ENCODE measurements around the gene KLRK1.
"Not testable (repeated sequence)": the region's sequence is repeated elsewhere in the genome, so short reads cannot be mapped to it uniquely, and the experiment has no call there.

Gene KLRK1

DNA sequence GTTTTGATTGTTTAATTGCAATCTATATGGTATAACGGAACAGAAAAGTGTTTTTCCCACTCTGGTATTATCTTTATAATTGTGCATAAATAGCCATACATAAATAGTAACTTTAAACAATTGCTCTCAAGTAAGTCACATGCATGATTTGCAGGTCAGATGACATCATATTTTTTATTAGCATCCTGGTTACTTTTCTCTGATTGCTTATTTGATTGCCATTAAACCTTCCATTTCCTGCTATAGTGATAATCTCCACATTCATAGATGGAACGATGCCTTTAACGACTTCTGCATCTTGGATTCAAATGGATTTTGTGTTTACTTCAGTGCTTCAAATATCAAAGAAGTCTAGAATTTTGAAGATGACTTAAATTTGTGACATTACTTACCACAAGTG is 3.5 kb upstream of the KLRK1 start:
- H3K27me3 ChIP-seq: no peaks in the 10 kb centered on the region
- H3K4me2 ChIP-seq: peak overlapping the region in 4 of 11 experiments; percentile 67 to 79 (median 70); a peak in 7 of 22 replicates
- H3K4me1 ChIP-seq: peaks cover 54 to 95% (median 79%) of the 10 kb centered on the region in 10 experiments
- no peaks in the 10 kb centered on the region for H4K20me1 ChIP-seq
- H3K9ac ChIP-seq: no peak overlapping the region
- no peak overlapping the region for H3K4me3 ChIP-seq
- H3K9me3 ChIP-seq (replicated peaks in 1 of 11): no peaks in the 10 kb centered on the region
- TF ChIP-seq Cebpa-rat (IDR thresholded peaks at IDR 0.05): no peak
- H3K36me3 ChIP-seq: no peaks in the 10 kb centered on the region
- no peak overlapping the region for H3K27ac ChIP-seq

DNA sequence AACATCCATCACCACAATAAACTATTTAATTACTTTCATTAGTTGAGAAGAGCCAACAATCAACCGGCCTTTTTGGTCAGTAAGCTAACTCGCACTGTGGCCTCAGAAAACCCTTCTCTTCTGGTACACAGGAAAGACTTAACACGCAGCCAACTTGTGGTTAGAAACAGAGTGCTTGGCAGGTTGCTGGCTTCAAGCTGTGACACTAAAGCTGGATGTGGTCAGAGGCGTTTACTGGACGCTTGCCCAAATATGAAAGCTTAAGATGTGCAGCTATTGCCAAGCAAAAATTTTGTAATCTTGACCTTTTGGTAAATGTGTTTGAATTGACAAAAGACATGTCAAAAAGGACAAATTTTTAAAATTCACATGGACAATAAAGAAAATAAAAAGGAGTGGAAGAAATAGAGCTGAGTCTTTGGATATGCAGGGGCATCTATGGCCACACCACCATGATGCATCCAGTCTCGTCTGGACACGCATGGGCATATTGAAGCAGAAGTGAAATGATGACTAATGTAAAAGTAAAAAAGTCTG is 2.6 kb upstream of the KLRK1 start:
- Histone ChIP-seq H3K27ac (peak overlapping the region in 6 of 11 experiments; percentile 1 to 40 (median 10); a peak in 5 of 22 replicates), H4K20me1 (no peaks in the 10 kb centered on the region), H3K4me3 (no peak overlapping the region), H3K36me3 (no peaks in the 10 kb centered on the region), H3K4me1 (peaks cover 49 to 88% (median 71%) of the 10 kb centered on the region in 10 experiments), H3K4me2 (peak overlapping the region; percentile 43 to 79 (median 67)), H3K27me3 (no peaks in the 10 kb centered on the region), H3K9ac (0 out of 22 replicates have a peak overlapping the region, but pooled peaks of 1 of the 11 experiments have one; percentile 23), H3K9me3 (replicated peaks in 1 of 11) (no peaks in the 10 kb centered on the region)
- no peak for TF ChIP-seq Cebpa-rat (IDR thresholded peaks at IDR 0.05)

DNA sequence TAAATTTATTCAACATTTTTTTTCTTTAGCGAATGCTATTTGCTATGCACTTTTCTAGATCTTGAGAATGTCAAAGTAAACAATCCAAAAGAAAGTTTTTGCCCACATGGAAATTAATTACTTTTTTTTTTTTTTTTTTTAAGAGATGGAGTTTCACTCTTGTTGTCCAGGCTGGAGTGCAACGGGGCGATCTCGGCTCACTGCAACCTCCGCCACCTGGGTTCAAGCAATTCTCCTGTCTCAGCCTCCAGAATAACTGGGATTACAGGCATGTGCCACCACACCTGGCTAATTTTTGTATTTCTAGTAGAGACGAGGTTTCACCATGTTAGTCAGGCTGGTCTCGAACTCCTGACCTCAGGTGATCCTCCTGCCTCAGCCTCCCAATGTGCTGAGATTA is 1.1 kb upstream of the KLRK1 start:
- not testable (repeated sequence) for H3K36me3 ChIP-seq; H3K27me3 ChIP-seq; H3K4me3 ChIP-seq; H4K20me1 ChIP-seq; H3K27ac ChIP-seq; H3K9me3 ChIP-seq (replicated peaks in 1 of 11); H3K9ac ChIP-seq
- Histone ChIP-seq H3K4me1 (peaks cover 38 to 73% (median 58%) of the 10 kb centered on the region in 10 experiments), H3K4me2 (peak overlapping the region in 4 of 11 experiments; percentile 6 to 75 (median 17); a peak in 3 of 22 replicates)

DNA sequence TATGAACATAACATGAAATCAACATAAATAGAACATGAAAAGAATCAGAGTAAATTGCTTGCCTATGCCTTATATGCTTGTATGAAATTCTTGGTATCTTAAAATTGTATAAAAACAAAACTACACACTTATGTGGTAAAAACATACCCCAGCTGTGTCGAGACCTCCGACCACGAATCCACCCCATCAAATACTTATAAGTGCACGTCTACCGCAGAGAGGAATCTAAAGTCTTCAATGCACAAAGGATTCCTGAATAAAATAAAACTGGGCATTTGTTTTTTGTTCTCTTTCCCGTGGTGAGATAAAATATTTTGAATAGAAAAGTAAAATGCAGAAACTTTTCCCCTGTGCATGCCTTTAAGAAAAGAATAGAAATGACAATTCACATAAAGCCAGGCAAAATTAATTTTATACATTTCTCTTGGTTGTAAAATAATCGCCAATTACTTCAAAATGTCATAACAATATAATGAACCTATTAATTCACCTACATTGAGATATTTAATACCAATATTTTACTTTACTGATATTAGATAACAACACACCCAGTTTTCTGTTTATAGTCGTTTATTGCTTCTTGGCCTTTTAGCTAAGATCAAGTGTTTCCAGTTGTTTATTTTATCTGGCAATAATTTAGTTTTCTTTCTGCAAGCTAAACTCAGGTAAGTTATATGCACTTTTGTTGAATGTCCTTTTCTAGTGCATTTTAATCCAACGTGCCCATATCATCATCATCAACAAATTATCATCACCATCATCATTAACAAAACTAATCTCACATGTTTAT is 1.0 kb downstream of the KLRK1 start:
- Histone ChIP-seq H3K27me3 (no peaks in the 10 kb centered on the region), H3K9me3 (replicated peaks in 1 of 11) (peaks cover 5 to 12% (median 8%) of the 10 kb centered on the region in 11 experiments; a peak in 17 of 22 replicates), H3K27ac (no peak overlapping the region), H3K36me3 (no peaks in the 10 kb centered on the region), H3K9ac (no peak overlapping the region), H4K20me1 (no peaks in the 10 kb centered on the region), H3K4me3 (no peak overlapping the region), H3K4me2 (peak overlapping the region in 5 of 11 experiments; percentile 10 to 50 (median 29); a peak in 7 of 22 replicates), H3K4me1 (peaks cover 21 to 52% (median 39%) of the 10 kb centered on the region in 10 experiments)
- TF ChIP-seq Cebpa-rat (IDR thresholded peaks at IDR 0.05): no peak

DNA sequence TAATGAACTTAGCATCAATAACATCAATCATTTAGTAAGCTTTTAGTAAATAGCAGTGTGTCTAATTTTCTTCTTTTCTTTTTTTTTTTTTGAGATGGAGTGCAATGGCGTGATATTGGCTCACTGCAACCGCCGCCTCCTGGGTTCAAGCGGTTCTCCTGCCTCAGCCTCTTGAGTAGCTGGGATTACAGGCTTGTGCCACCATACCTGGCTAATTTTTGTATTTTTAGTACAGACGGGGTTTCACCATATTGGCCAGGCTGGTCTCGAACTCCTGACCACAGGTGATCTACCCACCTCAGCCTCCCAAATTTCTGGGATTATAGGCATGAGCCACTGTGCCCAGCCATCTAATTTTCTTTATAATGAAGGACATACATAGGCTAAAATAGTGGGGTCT is 2.3 kb downstream of the KLRK1 start:
- Histone ChIP-seq H3K4me1 (peaks cover 18 to 41% (median 27%) of the 10 kb centered on the region in 10 experiments), H3K9me3 (replicated peaks in 1 of 11) (peaks cover 6 to 23% (median 10%) of the 10 kb centered on the region in 11 experiments; a peak in 17 of 22 replicates)
- H3K4me2 ChIP-seq, H3K27me3 ChIP-seq, H3K27ac ChIP-seq, H3K36me3 ChIP-seq, H3K9ac ChIP-seq, H4K20me1 ChIP-seq, H3K4me3 ChIP-seq: not testable (repeated sequence)

DNA sequence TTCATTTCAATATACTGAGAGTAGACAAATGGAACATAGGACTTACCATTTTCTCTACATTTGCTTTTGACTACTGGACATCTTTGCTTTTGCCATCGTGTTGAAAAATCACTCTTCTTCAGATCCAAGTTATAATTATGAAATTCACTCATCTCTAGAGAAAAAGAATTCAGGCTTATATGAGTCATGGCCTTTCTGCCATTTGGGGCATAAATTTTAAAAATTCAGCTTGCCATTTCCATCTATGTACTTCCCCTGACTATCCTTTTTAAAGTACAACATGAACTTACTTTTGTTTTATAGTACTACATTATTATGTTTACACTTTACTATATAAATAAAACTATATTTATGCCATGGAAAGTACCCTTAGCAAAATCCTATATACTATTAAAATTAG is 3.0 kb downstream of the KLRK1 start:
- H3K27ac ChIP-seq: no peak overlapping the region
- TF ChIP-seq Cebpa-rat (IDR thresholded peaks at IDR 0.05): no peak
- peaks cover 11 to 34% (median 21%) of the 10 kb centered on the region in 10 experiments; a peak in 19 of 20 replicates for H3K4me1 ChIP-seq
- no peaks in the 10 kb centered on the region for H3K27me3 ChIP-seq
- H3K9ac ChIP-seq: no peak overlapping the region
- no peak overlapping the region for H3K4me3 ChIP-seq
- no peaks in the 10 kb centered on the region for H3K36me3 ChIP-seq
- no peak overlapping the region for H3K4me2 ChIP-seq
- H3K9me3 ChIP-seq (replicated peaks in 1 of 11): peaks cover 7 to 28% (median 14%) of the 10 kb centered on the region in 11 experiments; a peak in 17 of 22 replicates
- no peaks in the 10 kb centered on the region for H4K20me1 ChIP-seq

DNA sequence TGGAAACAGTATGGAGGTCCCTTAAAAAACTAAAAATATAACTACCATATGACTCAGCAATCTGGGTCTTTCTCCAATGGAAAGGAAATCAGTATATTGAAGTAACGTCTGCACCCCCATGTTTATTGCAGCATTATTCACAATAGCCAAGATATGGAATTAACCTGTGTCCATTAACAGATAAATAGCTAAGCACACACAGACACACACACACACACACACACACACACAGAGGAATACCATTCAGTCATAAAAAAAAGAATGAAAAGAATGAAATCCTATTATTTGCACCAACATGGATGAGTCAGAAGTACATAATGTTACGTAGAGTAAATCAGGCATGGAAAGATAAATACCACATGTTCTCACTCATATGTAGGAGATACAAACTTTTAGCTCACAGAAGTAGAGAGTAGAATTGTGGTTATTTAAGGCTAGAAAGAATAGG is 4.7 kb downstream of the KLRK1 start:
- Histone ChIP-seq H3K27ac (no peak overlapping the region), H3K4me1 (peaks cover 5 to 20% (median 11%) of the 10 kb centered on the region in 10 experiments; a peak in 15 of 20 replicates), H3K4me3 (no peak overlapping the region), H3K9ac (no peak overlapping the region), H3K36me3 (no peaks in the 10 kb centered on the region), H3K9me3 (replicated peaks in 1 of 11) (peaks cover 11 to 45% (median 21%) of the 10 kb centered on the region in 11 experiments; a peak in 19 of 22 replicates), H3K27me3 (no peaks in the 10 kb centered on the region), H3K4me2 (no peak overlapping the region), H4K20me1 (no peaks in the 10 kb centered on the region)
- TF ChIP-seq Cebpa-rat (IDR thresholded peaks at IDR 0.05): no peak

DNA sequence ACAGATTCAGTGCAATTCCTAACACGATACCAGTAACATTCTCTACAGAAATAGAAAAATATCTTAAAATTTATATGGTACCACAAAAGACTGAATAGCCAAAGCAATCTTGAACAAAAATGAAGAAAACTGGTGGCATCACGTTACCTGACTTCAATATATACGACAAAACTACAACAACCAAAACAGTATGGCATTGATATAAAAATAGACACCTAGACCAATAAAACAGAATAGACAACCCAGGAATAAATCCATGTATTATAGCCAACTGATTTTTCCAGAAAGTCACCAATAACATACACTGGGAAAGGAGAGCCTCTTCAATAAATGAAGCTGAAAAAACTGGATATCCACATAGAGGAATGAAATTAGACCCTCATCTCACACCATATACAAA is 5.7 kb downstream of the KLRK1 start:
- H3K4me2 ChIP-seq: no peak overlapping the region
- no peak overlapping the region for H3K27ac ChIP-seq
- H3K4me1 ChIP-seq: peaks cover 0 to 10% (median 3%) of the 10 kb centered on the region in 10 experiments; a peak in 12 of 20 replicates
- no peak overlapping the region for H3K9ac ChIP-seq
- H3K9me3 ChIP-seq (replicated peaks in 1 of 11): peaks cover 11 to 47% (median 21%) of the 10 kb centered on the region in 11 experiments; a peak in 19 of 22 replicates
- H4K20me1 ChIP-seq: no peaks in the 10 kb centered on the region
- H3K27me3 ChIP-seq: no peaks in the 10 kb centered on the region
- no peak overlapping the region for H3K4me3 ChIP-seq
- H3K36me3 ChIP-seq: no peaks in the 10 kb centered on the region
- no peak for TF ChIP-seq Cebpa-rat (IDR thresholded peaks at IDR 0.05)

DNA sequence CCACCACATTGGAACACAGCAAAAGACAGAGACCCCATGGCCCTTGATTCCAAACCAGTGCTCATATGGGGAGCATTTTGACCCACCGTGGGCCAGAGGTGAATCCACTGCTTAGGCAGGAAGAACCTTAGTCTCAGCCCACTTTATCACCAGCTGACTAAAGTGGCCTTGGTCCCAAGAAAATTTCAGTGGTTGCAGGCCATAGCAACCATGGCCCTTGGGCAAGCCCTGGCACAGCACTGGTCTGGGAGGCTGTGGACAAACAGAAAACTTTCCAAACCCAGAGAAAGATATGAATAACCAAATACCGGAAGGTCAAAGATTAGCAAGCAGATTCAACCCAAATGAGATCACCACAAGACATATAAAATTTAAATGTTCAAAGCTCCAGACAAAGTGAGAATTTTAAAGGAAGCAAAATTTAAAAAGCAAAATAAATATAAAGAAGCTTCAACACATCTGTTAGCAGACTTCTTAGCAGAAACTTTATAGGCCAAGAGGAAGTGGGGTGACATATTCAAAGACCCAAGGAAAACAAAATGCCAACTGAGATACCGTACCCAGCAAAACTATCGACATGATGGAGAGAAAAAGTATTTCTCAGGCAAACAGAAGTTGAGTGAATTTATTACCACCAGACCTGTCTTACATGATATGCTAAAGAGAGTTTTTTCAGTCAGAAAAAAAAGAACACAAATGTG is 7.8 kb downstream of the KLRK1 start:
- Histone ChIP-seq H3K9me3 (replicated peaks in 1 of 11) (peaks cover 11 to 47% (median 21%) of the 10 kb centered on the region in 11 experiments; a peak in 19 of 22 replicates), H3K36me3 (no peaks in the 10 kb centered on the region), H3K27me3 (no peaks in the 10 kb centered on the region), H3K4me3 (no peak overlapping the region), H3K4me1 (no peaks in the 10 kb centered on the region), H3K4me2 (no peak overlapping the region), H4K20me1 (no peaks in the 10 kb centered on the region), H3K9ac (no peak overlapping the region), H3K27ac (no peak overlapping the region)
- no peak for TF ChIP-seq Cebpa-rat (IDR thresholded peaks at IDR 0.05)

DNA sequence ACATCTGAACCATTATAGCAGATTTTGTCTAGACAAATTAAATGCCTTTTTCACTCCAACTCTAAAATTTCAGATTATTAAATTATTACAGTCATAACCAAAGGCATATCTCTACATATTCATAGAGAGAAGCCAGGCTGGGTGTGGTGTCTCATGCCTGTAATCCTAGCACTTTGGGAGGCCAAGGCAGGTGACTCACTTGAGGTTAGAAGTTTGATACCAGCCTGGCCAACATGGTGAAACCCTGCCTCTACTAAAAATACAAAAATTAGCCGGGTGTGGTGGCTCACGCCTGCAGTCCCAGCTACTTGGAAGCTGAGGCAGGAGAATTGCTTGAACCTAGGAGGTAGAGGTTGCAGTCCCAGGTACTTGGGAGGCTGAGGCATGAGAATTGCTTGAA is 11.1 kb downstream of the KLRK1 start:
- not testable (repeated sequence) for H3K27me3 ChIP-seq, H3K27ac ChIP-seq, H3K9ac ChIP-seq, H3K36me3 ChIP-seq, H3K4me3 ChIP-seq, H4K20me1 ChIP-seq, H3K4me2 ChIP-seq
- Histone ChIP-seq H3K4me1 (peaks cover 8 to 15% (median 10%) of the 10 kb centered on the region in 10 experiments; a peak in 19 of 20 replicates), H3K9me3 (replicated peaks in 1 of 11) (peaks cover 5 to 43% (median 18%) of the 10 kb centered on the region in 11 experiments; a peak in 15 of 22 replicates)
